GM21786 (cell line): Measurements from ENCODE around the gene PACSIN2.
A peak's percentile ranks its signal among the peaks of the same experiment; 100 is the strongest.
"Not testable (repeated sequence)": the region's sequence is repeated elsewhere in the genome, so short reads cannot be mapped to it uniquely, and the experiment has no call there.

Experiments used
- ATAC-seq: cut with Tn5 transposase; IDR thresholded peaks from one replicate; pipeline ENCODE4 v1.9.1; 2021; ENCODE audit not compliant: unreplicated experiment

Gene PACSIN2

GRCh38 chr22:43014869-43015676 lies at the start of gene PACSIN2:
PACSIN2 (minus strand) TSS chr22:43015149; CDS start chr22:42912080, 103,069 bp downstream.
- ATAC-seq = peak; percentile 86

DNA sequence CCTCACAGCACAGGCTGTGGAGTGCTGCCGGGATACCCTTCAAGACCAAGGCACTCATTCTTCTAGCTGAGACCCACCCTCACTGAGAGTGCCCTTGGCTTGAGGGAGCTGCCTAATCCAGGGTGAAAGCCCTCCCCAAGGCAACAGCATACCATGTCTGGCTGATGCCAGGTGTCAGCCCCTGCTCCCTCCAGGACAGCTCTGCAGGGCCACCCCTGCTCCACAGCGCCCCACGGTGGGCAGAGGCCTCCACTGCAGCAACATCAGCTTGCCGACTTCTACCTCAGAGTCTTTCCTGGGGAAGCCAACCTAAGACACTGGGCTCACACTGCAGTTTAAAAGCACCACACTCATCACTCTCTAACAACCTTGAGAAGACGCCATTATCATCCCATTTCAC lies 45.2 kb upstream of the PACSIN2 start:
- ATAC-seq = no peak

DNA sequence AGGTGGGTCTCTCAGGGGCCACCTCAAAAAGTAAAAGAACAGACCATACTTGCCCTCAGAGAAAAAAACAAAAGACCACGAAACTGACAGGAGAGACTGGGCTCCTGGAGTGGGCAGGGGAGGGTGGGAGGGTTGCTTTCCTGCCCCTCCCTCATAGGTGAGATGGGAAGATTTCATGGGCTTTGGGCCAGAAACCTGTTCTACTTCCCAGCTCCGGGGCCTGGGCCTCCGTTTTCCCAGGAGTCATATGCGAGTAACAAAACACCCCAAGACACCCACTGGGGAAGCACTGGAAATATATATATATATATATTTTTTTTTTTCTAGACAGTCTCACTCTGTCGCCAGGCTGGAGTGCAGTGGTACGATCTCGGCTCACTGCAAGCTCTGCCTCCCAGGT lies 42.7 kb upstream of the PACSIN2 start:
- no peak for ATAC-seq

DNA sequence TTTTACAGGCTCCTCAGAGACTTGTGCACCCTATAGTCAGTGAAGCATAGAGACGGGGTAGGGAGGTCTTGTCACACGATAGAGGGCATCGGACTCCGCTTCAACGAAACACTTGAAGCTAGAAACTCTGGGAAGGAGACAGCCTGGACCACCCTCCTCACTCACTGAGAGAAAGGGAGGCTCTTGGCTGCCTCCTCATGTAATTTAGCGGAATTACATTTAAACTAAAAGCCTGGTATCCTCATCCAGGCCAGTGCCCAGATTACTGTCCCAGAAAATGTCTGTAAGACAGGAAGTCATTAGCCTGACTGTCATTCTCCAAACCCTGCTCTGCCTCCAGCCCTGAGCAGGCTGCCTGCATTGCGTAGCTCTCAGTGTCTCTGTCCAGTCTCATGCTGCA lies 38.2 kb upstream of the PACSIN2 start:
- ATAC-seq = no peak

DNA sequence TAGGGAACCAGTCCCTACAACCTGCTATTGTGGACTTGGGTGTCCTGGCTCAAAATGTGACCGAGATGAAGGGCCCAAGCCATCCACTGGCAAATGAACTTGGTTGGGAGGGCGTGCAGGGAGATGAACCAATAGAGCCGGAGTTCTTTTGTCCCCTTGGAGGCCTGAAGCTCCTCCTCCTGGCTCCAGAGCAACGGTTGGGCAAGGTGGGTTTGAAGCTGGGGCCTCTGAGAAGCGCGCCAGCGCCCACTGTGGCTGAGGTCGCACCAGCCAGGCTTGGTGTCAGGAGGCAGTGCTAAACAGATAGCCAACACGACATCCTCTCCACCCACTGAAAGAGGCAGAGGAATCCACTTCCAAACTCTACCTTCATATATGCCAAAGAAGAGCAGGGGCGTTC lies 36.0 kb upstream of the PACSIN2 start:
- ATAC-seq = no peak

GRCh38 chr22:43047605-43048004 lies 32.7 kb upstream of the PACSIN2 start:
- ATAC-seq = no peak

GRCh38 chr22:43044290-43044712 lies 29.4 kb upstream of the PACSIN2 start:
- ATAC-seq = no peak

DNA sequence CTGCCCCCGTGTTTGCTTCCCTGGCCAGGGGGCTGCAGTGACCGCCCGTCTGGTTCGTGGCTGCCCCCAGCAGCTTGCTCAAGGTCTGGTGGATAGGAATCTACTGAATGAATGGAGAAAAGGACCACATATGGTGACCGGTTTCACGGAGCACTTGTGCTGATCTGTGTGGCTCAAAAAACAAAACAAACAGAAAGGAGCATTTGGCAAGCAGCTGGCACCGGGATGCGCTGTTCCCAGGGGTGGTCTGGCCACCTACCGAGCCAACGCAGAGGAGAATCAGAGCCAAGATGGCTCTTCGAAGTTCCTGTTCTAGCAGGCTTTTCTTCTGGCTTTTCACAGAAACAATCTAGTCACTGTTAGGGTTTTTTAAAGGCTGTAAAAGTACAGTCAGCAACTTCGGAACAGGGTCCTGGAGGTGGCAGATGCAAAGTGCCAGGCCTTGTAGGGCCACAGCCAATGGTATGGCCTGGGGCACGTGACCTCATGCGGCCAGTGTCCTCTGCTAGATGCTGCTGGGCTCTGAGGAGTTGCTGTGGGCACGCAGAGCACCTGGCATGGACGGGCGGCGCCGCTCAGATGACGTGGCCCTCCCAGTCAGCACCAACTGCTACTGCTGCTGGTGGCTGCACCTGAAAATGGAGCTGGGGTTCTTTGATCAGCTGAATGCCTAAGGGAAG lies 27.3 kb upstream of the PACSIN2 start:
- ATAC-seq = no peak

DNA sequence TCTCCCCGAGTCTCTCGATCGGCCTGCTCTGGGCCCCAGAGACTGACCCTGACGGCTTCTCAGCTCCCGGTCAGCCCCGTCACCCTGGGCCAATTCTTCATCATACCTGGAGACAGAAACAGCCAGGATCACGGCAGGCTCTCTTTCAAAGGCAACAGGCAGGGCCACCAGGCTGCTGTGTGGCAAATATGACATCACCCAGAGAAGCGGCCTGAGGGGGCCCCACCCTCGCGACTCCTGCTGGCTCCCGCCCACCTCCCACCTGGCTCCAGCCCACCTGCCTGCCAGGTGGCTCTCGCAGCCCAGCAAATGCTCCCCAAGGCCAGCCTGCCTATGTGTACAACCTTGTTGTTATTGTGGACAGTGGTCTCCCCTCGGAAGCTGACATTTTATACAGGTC lies 24.9 kb upstream of the PACSIN2 start:
- no peak for ATAC-seq

GRCh38 chr22:43038325-43038724 lies 23.4 kb upstream of the PACSIN2 start:
- no peak for ATAC-seq

DNA sequence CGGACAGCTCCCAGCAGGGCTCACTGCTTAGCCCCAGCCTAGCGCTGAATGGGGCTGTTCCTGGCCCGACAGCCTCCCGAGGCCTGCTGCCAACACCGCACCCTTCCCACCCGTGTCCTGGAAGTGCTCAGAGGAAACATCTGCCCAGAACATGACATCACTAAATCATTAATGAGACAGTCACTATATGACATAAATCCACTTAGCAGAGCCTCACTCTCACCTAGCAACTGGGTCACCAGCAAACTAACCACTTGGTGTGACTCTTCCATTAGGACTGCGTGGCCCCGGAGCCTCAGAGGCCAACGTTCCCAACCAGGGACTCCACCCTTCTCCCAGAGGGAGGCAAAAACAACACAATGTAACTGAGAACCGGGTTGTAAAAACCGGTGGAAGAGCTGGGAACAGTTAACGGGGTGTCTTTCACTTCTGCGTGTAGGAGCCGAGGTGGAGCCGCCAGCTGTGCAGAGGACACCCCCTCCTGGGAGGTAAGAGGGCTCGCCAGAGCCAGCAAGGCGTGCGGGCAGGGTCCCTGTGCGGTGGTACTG lies 21.4 kb upstream of the PACSIN2 start:
- no peak for ATAC-seq

DNA sequence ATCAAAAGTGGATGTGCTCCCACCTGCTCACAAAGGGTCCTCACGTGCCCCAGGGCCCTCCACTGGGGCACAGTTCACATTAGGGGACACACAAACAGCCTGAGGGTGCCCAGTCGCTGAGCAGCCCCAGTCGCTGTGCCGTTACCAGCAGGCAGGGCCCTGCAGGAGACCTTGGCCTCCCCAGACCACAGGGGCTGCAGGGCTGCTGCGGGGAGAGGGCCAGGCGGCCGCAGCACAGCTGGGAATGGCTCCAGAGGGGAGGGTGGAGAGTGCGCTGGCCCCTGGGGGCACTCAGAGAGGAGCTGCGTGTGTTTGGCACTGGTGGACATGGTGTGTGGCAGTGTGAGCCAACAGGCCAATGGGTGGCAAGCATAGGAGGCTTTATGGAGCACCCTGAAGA lies 20.3 kb upstream of the PACSIN2 start:
- no peak for ATAC-seq

- ATAC-seq = no peak
These were observed 16.7 kb upstream of the PACSIN2 start for GRCh38 chr22:43031617-43032016.

DNA sequence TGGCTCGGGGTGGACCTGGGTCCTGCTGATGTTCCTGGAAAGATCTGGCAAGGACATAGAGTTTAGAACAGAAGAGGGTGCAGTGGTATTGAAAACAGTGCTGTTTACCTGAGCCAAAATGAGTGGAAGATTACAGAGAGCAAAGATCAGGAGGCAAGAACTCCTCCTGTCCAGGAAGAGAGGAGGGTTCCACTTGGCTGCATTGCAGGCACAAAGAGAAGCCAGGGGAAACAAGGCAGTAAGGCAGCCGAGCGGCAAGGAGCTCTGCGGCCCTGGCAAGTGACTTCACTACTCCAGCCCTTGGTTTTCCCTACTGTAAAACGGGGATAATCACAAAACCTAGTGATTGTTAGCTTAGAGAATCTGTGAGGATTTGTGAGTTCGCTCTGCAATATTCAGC lies 3.7 kb upstream of the PACSIN2 start:
- no peak for ATAC-seq

DNA sequence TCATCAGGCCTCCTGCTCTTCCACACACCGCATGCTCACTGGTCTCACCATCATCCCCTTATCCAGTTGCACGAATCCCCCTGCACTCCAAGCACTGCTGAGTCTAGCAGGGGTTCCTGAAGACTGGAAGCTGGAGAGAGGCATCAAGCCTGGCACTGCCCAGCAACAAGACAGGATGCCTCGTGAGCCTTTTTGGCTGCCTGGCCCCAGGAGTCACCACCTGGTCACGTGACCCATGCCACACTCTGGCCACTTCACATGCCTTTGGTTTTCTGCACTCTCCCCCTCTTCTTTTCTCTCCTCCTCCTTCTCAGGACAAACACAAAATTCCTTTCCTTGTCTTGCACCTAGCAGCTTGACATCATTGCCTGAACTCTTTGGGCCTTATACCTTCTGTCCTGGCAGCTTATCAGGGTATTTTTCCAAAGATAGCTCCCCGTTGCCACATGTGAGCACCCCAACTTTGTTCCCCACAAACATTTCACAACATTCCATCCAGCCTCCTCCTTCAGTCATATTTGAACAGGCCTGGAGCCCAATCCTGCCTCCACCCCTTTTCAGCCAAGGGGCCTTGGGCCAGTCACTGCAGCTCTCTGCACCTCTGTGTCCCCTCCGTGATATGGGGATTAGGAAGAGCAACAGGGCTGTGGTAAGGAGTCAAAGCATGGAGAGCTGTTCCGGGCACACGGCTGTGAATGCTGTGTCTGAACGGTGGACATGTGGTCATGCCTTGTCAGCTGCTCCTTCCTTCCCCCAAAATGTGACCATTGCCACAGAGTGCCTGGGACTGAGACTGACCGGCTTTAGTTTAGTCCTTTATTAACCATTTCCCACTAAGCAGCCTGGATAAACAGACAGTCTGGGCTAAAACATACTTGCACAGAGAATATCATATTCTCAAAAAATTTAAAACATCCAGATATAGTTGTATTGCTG lies 2.8 kb upstream of the PACSIN2 start:
- no peak for ATAC-seq

- ATAC-seq = not testable (repeated sequence)
These were observed 1.2 kb upstream of the PACSIN2 start for GRCh38 chr22:43016150-43016549.

DNA sequence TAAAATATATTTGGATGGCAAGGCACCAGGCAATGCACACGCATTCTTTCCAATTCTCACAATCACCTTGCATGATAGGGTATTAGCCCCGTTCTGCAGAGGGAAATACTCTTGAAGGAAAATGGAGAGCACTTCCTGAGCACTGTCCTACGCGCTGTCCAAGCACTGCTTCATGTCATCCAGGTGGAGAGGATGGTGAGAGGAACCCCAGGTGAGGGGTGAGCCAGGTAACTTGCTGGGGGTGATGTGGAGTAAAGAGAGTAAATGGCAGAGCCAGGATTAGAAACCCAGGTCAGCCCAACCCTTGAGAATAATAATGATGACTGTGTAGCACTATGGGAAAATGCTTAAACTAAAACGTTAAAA lies 711 bp upstream of the PACSIN2 start:
- no peak for ATAC-seq

DNA sequence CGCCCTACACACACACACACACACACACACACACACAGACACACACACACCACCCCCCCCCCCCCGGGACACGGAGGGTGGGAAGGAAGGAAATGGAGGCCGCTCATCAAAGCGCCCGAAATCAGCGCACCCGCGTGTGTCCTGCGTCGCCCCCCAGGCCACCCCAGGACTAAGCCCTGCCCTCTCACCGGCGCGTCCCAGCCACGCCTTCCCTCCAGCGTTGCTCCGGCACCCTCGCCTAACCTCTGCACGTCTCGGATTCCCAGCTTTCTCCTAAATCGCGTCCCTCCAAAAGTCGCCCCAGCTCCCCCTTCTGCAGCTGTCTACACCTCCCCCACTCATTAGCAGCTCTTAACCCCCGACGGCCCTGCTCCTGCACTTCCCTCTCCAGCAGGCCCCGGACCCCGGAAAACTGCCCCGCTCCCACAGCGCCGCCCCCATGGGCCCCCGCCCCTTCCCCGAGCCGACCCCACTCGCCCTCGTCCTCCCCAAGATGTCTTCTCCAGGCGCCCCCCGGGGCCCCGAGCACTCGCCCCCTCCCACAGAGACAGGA lies 557 bp downstream of the PACSIN2 start:
- ATAC-seq = peak; percentile 6

- ATAC-seq = no peak
These were observed 1.3 kb downstream of the PACSIN2 start for GRCh38 chr22:43013355-43014315.

- no peak for ATAC-seq
These were observed 2.6 kb downstream of the PACSIN2 start for GRCh38 chr22:43012390-43012789.
